Nephron progenitor cell (in vitro differentiated cells): ENCODE data around the gene CCDC3.

ENCODE experiments used
- DNase-seq: peaks from one replicate; pipeline ENCODE4 v3.0.0; 2021
- H3K27ac Mint-ChIP-seq: 2 replicates; pipeline ENCODE4 v1.8.0; 2021; ENCODE audit warnings: mild to moderate bottlenecking, moderate library complexity, mixed read lengths
- H3K27me3 Mint-ChIP-seq: 2 replicates; pipeline ENCODE4 v1.8.0; 2021; ENCODE audit warnings: mild to moderate bottlenecking, low read depth, mixed read lengths; ENCODE audit not compliant: poor library complexity
- H3K36me3 Mint-ChIP-seq: 2 replicates; pipeline ENCODE4 v1.8.0; 2021; ENCODE audit warnings: low read depth, mixed read lengths
- H3K4me1 Mint-ChIP-seq: 2 replicates; pipeline ENCODE4 v1.8.0; 2021; ENCODE audit warnings: mixed read lengths
- H3K4me3 Mint-ChIP-seq: 2 replicates; pipeline ENCODE4 v1.8.0; 2021; ENCODE audit warnings: mild to moderate bottlenecking, moderate library complexity, mixed read lengths
- H3K9me3 Mint-ChIP-seq: 2 replicates; pipeline ENCODE4 v1.8.0; 2021; ENCODE audit warnings: mild to moderate bottlenecking, moderate library complexity, mixed read lengths
- TF ChIP-seq, protein P1 (sequence below): fragments of 200-600 bp; sonication (generic); IDR thresholded peaks from 2 replicates; pipeline ENCODE4 v1.5.0; 2021; ENCODE audit warnings: antibody characterized with exemption

Gene CCDC3

DNA sequence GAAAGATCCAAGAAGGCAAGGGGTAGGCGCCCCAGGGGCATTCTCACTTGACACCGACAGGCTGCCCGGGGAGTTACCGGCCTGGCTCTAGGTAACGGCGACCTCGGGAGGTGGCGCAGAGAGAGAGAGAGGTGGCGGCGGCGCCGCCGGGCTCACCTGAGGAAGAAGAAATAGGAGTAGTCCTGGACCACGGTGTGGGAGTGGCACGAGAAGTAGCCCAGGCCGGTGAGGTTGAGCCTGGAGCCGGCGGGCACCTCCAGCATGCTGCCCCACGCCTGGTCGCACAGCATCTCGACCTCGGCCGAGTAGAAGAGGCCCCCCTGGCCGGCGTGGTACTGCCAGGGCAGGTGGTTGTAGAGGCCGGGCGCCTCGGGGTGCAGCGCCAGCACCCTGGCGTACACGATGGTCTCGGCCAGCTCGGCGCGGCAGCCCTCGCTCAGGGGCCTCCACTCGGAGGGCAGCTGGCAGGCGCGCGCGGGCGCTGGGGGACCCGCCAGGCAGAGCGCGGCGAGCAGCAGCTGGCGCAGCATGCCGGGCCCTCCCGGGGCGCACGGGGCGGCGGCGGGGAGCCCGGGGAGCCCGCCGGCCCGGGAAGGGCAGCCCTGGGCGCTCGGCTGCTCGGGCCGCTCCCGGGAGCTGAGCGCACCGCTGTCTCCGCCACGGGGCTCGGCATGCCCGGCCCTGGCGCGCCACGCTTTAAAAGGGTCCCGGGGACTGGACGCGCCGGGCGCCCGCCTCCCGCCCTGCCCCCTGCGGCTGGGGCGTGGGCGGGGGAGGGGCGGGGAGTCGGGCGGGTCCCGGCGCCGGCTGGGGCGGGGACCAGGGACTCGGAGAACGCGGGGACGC, at the start of gene CCDC3:
TSS of gene CCDC3 (minus strand) at position 673 of the 846 bp plus-strand sequence. CDS start at position 530, 143 bp downstream.
- Mint-ChIP-seq H3K27me3 (peaks cover 45% of the 10 kb centered on the region), H3K9me3 (peaks cover 17% of the 10 kb centered on the region), H3K27ac (no peak within 1 kb of the TSS), H3K4me3 (peak within 1 kb of the TSS; percentile 86), H3K4me1 (peaks cover 16% of the 10 kb centered on the region), H3K36me3 (peaks cover 15% of the 10 kb centered on the region)
- TF ChIP-seq, protein P1, sequence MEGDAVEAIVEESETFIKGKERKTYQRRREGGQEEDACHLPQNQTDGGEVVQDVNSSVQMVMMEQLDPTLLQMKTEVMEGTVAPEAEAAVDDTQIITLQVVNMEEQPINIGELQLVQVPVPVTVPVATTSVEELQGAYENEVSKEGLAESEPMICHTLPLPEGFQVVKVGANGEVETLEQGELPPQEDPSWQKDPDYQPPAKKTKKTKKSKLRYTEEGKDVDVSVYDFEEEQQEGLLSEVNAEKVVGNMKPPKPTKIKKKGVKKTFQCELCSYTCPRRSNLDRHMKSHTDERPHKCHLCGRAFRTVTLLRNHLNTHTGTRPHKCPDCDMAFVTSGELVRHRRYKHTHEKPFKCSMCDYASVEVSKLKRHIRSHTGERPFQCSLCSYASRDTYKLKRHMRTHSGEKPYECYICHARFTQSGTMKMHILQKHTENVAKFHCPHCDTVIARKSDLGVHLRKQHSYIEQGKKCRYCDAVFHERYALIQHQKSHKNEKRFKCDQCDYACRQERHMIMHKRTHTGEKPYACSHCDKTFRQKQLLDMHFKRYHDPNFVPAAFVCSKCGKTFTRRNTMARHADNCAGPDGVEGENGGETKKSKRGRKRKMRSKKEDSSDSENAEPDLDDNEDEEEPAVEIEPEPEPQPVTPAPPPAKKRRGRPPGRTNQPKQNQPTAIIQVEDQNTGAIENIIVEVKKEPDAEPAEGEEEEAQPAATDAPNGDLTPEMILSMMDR, result no peak
- peak; percentile 68 for DNase-seq

DNA sequence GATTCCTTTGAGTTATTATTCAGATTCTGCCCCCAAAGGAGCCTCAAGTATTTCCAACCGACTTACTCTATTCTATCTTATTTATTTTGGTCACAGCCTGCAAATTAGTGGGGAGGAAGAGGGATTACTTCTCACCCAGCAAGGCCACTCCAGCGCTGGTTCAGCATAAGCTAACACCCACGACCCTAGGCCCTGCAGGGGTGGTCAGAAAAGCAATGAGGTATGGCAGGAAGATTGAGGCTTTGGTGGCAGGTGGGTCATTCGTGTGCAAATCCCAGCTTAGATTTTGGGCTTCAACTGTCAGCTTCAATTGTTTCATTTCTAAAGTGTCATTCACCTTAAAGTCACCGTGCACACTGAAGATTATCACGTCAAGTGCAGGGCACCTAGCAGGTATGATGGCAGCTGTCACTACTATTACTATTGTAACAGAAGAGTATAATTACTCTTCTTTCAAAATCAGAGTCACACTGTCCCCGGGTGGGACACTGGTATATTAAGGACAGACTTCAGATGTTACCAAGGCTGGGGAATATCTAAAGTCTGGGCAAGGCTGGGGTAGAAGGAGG, 49.7 kb upstream of the CCDC3 start:
- H3K4me1 Mint-ChIP-seq, result peaks cover 17% of the 10 kb centered on the region
- TF ChIP-seq, protein P1, result no peak
- no peaks in the 10 kb centered on the region for H3K36me3 Mint-ChIP-seq
- H3K27ac Mint-ChIP-seq, result peak overlapping the region; percentile 30
- H3K27me3 Mint-ChIP-seq, result peaks cover 7% of the 10 kb centered on the region
- H3K9me3 Mint-ChIP-seq, result no peaks in the 10 kb centered on the region
- DNase-seq, result no peak
- no peak overlapping the region for H3K4me3 Mint-ChIP-seq

DNA sequence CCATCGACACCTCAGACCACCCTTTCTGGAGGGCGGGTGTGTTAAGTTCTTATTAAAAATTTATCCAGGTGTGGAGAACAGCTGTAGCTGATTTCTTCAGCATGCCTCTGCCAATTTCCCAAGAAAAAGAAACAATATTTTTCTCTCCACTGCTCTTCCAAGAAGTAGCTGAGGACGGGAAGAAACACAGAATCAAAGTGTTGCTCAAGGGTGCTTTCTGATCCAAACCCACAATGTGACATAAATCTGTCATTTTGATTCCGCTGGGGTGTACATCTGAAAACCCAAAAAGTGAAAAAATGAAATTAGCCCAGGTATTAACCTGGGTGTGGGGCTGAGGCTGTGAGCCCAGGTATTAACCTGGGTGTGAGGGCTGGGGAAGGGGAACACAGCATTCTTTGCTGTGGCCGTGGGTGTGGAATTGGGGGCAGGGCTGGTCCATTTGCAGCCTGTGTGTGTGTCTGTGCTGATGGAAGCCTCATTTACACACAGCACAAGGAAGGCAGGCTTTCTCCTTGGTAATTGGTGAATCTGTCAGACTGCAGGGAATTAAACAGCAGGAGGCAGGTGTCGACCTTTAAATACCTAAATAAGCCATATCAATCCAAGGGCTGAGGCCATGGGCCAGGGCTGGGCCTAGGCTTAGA, 48.4 kb upstream of the CCDC3 start:
- Mint-ChIP-seq H3K36me3 (no peaks in the 10 kb centered on the region), H3K4me1 (peaks cover 9% of the 10 kb centered on the region), H3K27ac (no peak overlapping the region), H3K9me3 (no peaks in the 10 kb centered on the region), H3K27me3 (peaks cover 8% of the 10 kb centered on the region), H3K4me3 (no peak overlapping the region)
- TF ChIP-seq, protein P1, result no peak
- no peak for DNase-seq

DNA sequence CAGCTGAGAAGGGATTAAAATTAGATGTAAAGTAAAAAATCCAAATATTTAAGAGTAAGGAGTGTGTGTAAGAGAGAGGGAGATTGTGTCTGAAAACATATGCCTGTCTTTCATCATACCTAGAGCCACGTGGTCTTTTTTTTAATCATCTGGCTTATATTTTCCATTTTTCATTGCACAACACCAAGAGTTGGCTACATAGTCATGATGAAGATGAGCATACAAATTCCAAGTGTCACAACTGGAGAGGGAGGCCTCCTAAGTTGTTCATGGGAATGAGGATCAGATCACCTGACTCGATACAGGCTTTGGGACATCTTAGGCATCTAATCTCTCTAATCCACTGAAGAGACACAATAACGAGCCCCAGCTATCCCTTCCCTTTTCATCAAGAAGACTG, 47.2 kb upstream of the CCDC3 start:
- H3K36me3 Mint-ChIP-seq, result no peaks in the 10 kb centered on the region
- H3K27ac Mint-ChIP-seq, result no peak overlapping the region
- H3K27me3 Mint-ChIP-seq, result peaks cover 8% of the 10 kb centered on the region
- H3K4me1 Mint-ChIP-seq, result no peaks in the 10 kb centered on the region
- no peak overlapping the region for H3K4me3 Mint-ChIP-seq
- DNase-seq, result no peak
- TF ChIP-seq, protein P1, result no peak
- peaks cover 6% of the 10 kb centered on the region for H3K9me3 Mint-ChIP-seq

DNA sequence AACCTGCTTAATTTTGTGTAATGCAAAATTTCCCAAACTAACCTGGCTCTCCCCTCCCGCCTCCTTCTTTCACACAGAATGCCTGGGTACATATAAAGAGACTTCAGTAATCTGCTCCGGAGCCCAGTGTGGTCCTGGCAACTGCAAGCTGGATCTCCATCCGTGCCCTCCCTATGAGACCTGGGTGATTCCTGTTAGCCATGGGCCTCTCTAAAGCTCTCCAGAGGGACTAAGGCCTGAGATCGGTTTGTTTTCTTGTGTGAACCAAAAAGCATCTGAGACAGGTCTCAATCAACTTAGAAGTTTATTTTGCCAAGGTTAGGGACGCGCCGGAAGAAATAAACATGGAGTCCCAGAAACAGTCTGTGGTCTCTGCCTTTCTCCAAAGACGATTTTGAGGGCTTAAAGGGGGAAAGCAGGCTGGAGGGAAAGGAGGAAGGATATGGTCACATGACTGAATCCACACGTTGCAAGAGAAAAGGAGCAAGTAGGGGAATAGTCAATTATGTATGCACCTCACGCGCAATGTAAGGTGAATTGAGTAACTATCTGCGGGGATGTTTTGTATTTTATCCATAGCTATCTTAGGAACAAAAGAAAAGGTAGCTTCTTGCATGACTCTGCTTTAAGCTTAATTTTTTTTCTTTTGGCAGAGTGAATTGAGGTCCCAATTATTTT, 46.2 kb upstream of the CCDC3 start:
- no peak overlapping the region for H3K4me3 Mint-ChIP-seq
- no peaks in the 10 kb centered on the region for H3K36me3 Mint-ChIP-seq
- no peak overlapping the region for H3K27ac Mint-ChIP-seq
- H3K27me3 Mint-ChIP-seq, result peaks cover 8% of the 10 kb centered on the region
- TF ChIP-seq, protein P1, result no peak
- DNase-seq, result no peak
- H3K9me3 Mint-ChIP-seq, result peaks cover 8% of the 10 kb centered on the region
- no peaks in the 10 kb centered on the region for H3K4me1 Mint-ChIP-seq
